K562 (cell line): ENCODE measurements around the gene PBXIP1. TPM values are rescaled to one million over a fixed set of nuclear protein-coding genes. Genes with fewer than 3 reads are reported as not detected.
A peak's percentile ranks its signal among the peaks of the same experiment; 100 is the strongest.

ENCODE experiments used
- ATF7 ChIP-seq: fragments of 450-650 bp; IDR thresholded peaks from 2 replicates; pipeline ENCODE4 v1.7.1; 2014; ENCODE audit warnings: mild to moderate bottlenecking, moderate library complexity
- CC2D1A ChIP-seq: fragments of 450-650 bp; IDR thresholded peaks from 2 replicates; pipeline ENCODE4 v1.6.1; 2017; ENCODE audit warnings: mild to moderate bottlenecking
- CLOCK ChIP-seq: fragments of 250-450 bp; sonication (Bioruptor Pico); IDR thresholded peaks from 2 replicates; pipeline ENCODE4 v1.4.0; 2020; ENCODE audit warnings: mild to moderate bottlenecking, moderate library complexity, borderline replicate concordance
- E2F3 ChIP-seq: fragments of 250-450 bp; sonication (Bioruptor Pico); IDR thresholded peaks from 2 replicates; pipeline ENCODE4 v1.4.0; 2020; ENCODE audit warnings: mild to moderate bottlenecking
- E2F6 ChIP-seq, 2 experiments: IDR thresholded peaks; 2 replicates each; pipeline ENCODE4 v1.6.1; 2011; ENCODE audit warnings: borderline replicate concordance in 1 of 2, control low read depth in 1 of 2, low read depth in 1 of 2, low read length in 1 of 2, mild to moderate bottlenecking in 1 of 2, mixed read lengths in 1 of 2, moderate library complexity in 1 of 2; ENCODE audit not compliant: insufficient read depth in 1 of 2, insufficient read length in 1 of 2, poor library complexity in 1 of 2, severe bottlenecking in 1 of 2; ENCODE audit errors: extremely low read depth in 1 of 2
- NFE2 ChIP-seq: IDR thresholded peaks from 2 replicates; pipeline ENCODE4 v1.6.1; 2014; ENCODE audit warnings: antibody characterized with exemption, low read depth
- NKRF ChIP-seq: fragments of 450-650 bp; IDR thresholded peaks from 2 replicates; pipeline ENCODE4 v1.6.1; 2016; ENCODE audit warnings: borderline replicate concordance
- SIN3A ChIP-seq, 2 experiments: fragments of 150-350 bp in 1 of 2; IDR thresholded peaks; 2 replicates each; pipeline ENCODE4 v1.6.1; 2011 to 2016; ENCODE audit warnings: borderline replicate concordance in 2 of 2, low read depth in 2 of 2, low read length in 2 of 2, mild to moderate bottlenecking in 2 of 2, moderate library complexity in 2 of 2; ENCODE audit not compliant: control insufficient read depth in 1 of 2
- SPI1 ChIP-seq: IDR thresholded peaks from 2 replicates; pipeline ENCODE4 v1.6.1; 2011; ENCODE audit warnings: low read depth, low read length, control low read depth, borderline replicate concordance
- SUPT5H ChIP-seq: fragments of 450-650 bp; IDR thresholded peaks from 2 replicates; pipeline ENCODE4 v1.6.1; 2016
- ZC3H8 ChIP-seq: fragments of 450-650 bp; IDR thresholded peaks from 2 replicates; pipeline ENCODE4 v1.6.1; 2017
- polyA plus RNA-seq, 8 experiments: library from polyadenylated mRNA; depleted of rRNA in 4 of 8; stranded (reverse) in 5 of 8; unstranded in 3 of 8; fragments of >200 nt; fragmentation: Nextera tagmentation in 2 of 8; fragmentation: Illumina TruSeq in 1 of 8; extraction: Ambion mirVana in 2 of 8; extraction: Trizol in 1 of 8; gene quantifications; 2 replicates each; pipeline versions ENCODE4 v1.2.1 to v1.2.3, GENCODE V29; 2011 to 2014; ENCODE audit warnings: inconsistent platforms in 1 of 8, missing spikeins in 1 of 8
- total RNA-seq, 7 experiments: library from RNA; depleted of rRNA in 6 of 7; stranded (reverse); fragments of >200 nt in 6 of 7; fragmentation: Illumina TruSeq in 2 of 7; extraction: Trizol in 2 of 7; gene quantifications; 2 replicates each; pipeline versions ENCODE4 v1.2.1 to v1.2.3, GENCODE V29; 2011 to 2021; ENCODE audit warnings: low replicate concordance in 1 of 7
- TF ChIP-seq, protein P1 (sequence below): fragments of 450-650 bp; IDR thresholded peaks from 2 replicates; pipeline ENCODE4 v1.6.1; 2016
- TF ChIP-seq, protein P2 (sequence below): fragments of 200-800 bp; sonication (Bioruptor generic); IDR thresholded peaks from 2 replicates; pipeline ENCODE4 v1.6.1; 2017; ENCODE audit warnings: missing genetic modification characterization, missing compliant biosample characterization

The PBXIP1 gene
- total and polyA plus RNA-seq, 9 of the 15 experiments (the other 6 are each of a cell fraction or from before 2014, with no cell fraction given) = 0.13 to 8.3 (median 5.8) TPM

DNA sequence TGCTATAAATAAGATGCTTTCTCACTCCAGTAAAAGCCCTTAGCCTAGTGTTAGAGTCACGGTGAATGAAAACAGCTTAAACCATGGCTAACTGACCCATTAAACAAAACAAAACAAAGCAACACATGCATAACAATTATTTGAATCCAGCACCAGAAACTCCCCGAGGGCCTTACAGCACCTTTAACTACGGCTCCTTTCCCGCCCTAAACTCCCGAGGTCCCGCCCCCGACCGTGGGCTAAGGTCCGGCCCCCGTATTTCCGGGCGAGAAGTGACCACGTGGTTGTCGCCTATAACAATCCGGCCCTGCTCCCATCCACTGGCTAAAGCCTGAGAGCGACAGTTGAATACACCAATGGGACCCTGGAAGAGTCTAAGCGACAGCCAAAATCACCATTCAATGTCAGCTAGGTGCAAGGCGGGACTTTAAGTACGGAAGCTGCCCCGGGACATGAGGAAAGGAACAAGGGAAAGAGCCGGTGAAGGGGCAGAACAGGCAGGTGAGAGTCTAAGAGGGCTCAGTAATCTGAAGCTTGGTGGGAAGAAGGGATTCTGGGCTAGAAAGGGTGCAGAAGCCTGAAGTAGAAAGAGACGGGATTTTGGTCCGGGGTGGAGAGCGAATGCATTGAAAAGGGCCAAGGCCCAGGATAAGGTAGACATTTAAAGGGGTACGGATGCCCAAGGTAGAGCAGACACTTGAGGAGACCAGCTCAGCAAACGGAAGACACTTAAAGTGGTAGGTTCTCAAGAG lies 27.2 kb upstream of the PBXIP1 start, which contains the start of gene FLAD1 (continued):
- peak; percentile 12; the same call in 1 of the 2 replicates for TF ChIP-seq CC2D1A
- 0 out of 2 replicates have a peak, but pooled peaks have one; percentile 33 for TF ChIP-seq ZC3H8
- peak; percentile 74 to 92; a peak in 3 of 4 replicates for TF ChIP-seq SIN3A (IDR thresholded peaks at IDR 0.05; ENCODE audit: borderline replicate concordance in 2 of 2, control insufficient read depth in 1 of 2, low read depth in 2 of 2, low read length in 2 of 2)
- peak; percentile 91 for TF ChIP-seq SUPT5H
- no peak for TF ChIP-seq CLOCK (CRISPR knock-in tag)
- peak; percentile 92 for TF ChIP-seq E2F3 (CRISPR knock-in tag)
- TF ChIP-seq ATF7 = peak; percentile 89
- TF ChIP-seq, protein P1, sequence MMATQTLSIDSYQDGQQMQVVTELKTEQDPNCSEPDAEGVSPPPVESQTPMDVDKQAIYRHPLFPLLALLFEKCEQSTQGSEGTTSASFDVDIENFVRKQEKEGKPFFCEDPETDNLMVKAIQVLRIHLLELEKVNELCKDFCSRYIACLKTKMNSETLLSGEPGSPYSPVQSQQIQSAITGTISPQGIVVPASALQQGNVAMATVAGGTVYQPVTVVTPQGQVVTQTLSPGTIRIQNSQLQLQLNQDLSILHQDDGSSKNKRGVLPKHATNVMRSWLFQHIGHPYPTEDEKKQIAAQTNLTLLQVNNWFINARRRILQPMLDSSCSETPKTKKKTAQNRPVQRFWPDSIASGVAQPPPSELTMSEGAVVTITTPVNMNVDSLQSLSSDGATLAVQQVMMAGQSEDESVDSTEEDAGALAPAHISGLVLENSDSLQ = peak; percentile 100
- TF ChIP-seq E2F6 (IDR thresholded peaks at IDR 0.05; ENCODE audit: borderline replicate concordance in 1 of 2, extremely low read depth in 1 of 2, insufficient read depth in 1 of 2, insufficient read length in 1 of 2, low read depth in 1 of 2, low read length in 1 of 2, poor library complexity in 1 of 2, severe bottlenecking in 1 of 2) = peak; percentile 94 to 97
- no peak for TF ChIP-seq NFE2
- 0 out of 2 replicates have a peak, but pooled peaks have one; percentile 48 for TF ChIP-seq SPI1
- peak; percentile 99 for TF ChIP-seq NKRF
- TF ChIP-seq, protein P2, sequence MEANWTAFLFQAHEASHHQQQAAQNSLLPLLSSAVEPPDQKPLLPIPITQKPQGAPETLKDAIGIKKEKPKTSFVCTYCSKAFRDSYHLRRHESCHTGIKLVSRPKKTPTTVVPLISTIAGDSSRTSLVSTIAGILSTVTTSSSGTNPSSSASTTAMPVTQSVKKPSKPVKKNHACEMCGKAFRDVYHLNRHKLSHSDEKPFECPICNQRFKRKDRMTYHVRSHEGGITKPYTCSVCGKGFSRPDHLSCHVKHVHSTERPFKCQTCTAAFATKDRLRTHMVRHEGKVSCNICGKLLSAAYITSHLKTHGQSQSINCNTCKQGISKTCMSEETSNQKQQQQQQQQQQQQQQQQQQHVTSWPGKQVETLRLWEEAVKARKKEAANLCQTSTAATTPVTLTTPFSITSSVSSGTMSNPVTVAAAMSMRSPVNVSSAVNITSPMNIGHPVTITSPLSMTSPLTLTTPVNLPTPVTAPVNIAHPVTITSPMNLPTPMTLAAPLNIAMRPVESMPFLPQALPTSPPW (CRISPR knock-in tag) = peak; percentile 75
